CD4-positive, CD25-positive, alpha-beta regulatory T cell (primary cell): ENCODE measurements around the gene DPRX. TPM values are rescaled to one million over a fixed set of nuclear protein-coding genes. Genes with fewer than 3 reads are reported as not detected.

Experiments
- ATAC-seq, 2 donors: fragments of 150-1000 bp; cut with Tn5 transposase; one replicate each; pipeline ENCODE4 v1.10.0; 2021; ENCODE audit warnings: low read depth in 2 of 2, moderate number of reproducible peaks in 2 of 2, moderate library complexity in 1 of 2
- DNase-seq, 3 donors: peaks; one replicate each; pipeline versions ENCODE4 v3.0.0 to v3.0.0-alpha.2; 2012 to 2022; ENCODE audit warnings: mixed read lengths in 1 of 3
- H3K27ac ChIP-seq: one replicate; pipeline ENCODE4 v1.7.0; 2013; ENCODE audit warnings: mild to moderate bottlenecking, low read length; ENCODE audit not compliant: insufficient read depth, poor library complexity, severe bottlenecking
- H3K27me3 ChIP-seq: one replicate; pipeline ENCODE4 v1.7.0; 2013; ENCODE audit warnings: low read length; ENCODE audit not compliant: control insufficient read depth, insufficient read depth
- H3K36me3 ChIP-seq: one replicate; pipeline ENCODE4 v1.7.0; 2013; ENCODE audit warnings: mild to moderate bottlenecking, low read length, moderate library complexity; ENCODE audit not compliant: control insufficient read depth, insufficient read depth
- H3K4me1 ChIP-seq: 2 replicates; pipeline ENCODE4 v1.7.0; 2013; ENCODE audit warnings: mild to moderate bottlenecking, low read length; ENCODE audit not compliant: insufficient read depth, control insufficient read depth, poor library complexity, severe bottlenecking
- H3K4me3 ChIP-seq: one replicate; pipeline ENCODE4 v1.7.0; 2013; ENCODE audit warnings: low read depth, mild to moderate bottlenecking, low read length, moderate library complexity
- H3K9me3 ChIP-seq, 2 experiments: 1 replicate in 1 of 2; 2 replicates in 1 of 2; pipeline ENCODE4 v1.7.0; 2013; ENCODE audit warnings: low read length in 2 of 2, mild to moderate bottlenecking in 1 of 2, moderate library complexity in 1 of 2; ENCODE audit not compliant: control insufficient read depth in 2 of 2
- H3K27ac Mint-ChIP-seq, 3 donors: one replicate each; pipeline ENCODE4 v1.8.0; 2020 to 2022; ENCODE audit warnings: mild to moderate bottlenecking in 3 of 3, mixed read lengths in 3 of 3, moderate library complexity in 2 of 3
- H3K27me3 Mint-ChIP-seq: one replicate; pipeline ENCODE4 v1.8.0; 2022; ENCODE audit warnings: mild to moderate bottlenecking, mixed read lengths
- H3K36me3 Mint-ChIP-seq: one replicate; pipeline ENCODE4 v1.8.0; 2020; ENCODE audit warnings: mixed read lengths
- H3K4me1 Mint-ChIP-seq, 4 donors: one replicate each; pipeline ENCODE4 v1.8.0; 2020 to 2022; ENCODE audit warnings: mixed read lengths in 4 of 4, mild to moderate bottlenecking in 1 of 4
- H3K4me3 Mint-ChIP-seq, 4 donors: one replicate each; pipeline ENCODE4 v1.8.0; 2020 to 2022; ENCODE audit warnings: mild to moderate bottlenecking in 4 of 4, mixed read lengths in 4 of 4, moderate library complexity in 3 of 4
- H3K9me3 Mint-ChIP-seq, 7 donors: one replicate each; pipeline ENCODE4 v1.8.0; 2020 to 2022; ENCODE audit warnings: mixed read lengths in 7 of 7, mild to moderate bottlenecking in 3 of 7, moderate library complexity in 2 of 7
- polyA plus RNA-seq, 4 donors: library from polyadenylated mRNA; unstranded; fragments of 300-500 nt; fragmentation: Illumina TruSeq; gene quantifications; one replicate each; pipeline ENCODE4 v1.2.3, GENCODE V29; 2021
- total RNA-seq: library from RNA; stranded (reverse); gene quantifications from one replicate; pipeline ENCODE4 v1.2.3, GENCODE V29; 2022

The DPRX gene
- total and polyA plus RNA-seq, 5 donors from 2014 or later, result not detected

- Histone ChIP-seq H3K9me3 (no peaks in the 10 kb centered on the region), H3K4me3 (no peak overlapping the region), H3K36me3 (no peaks in the 10 kb centered on the region), H3K27me3 (no peaks in the 10 kb centered on the region), H3K27ac (no peak overlapping the region), H3K4me1 (no peaks in the 10 kb centered on the region)
- ATAC-seq (no peak), DNase-seq (no peak)
- H3K36me3 Mint-ChIP-seq, result no peaks in the 10 kb centered on the region
- H3K4me3 Mint-ChIP-seq, result no peak overlapping the region
- H3K9me3 Mint-ChIP-seq, result peaks cover 0 to 6% (median 0%) of the 10 kb centered on the region in 7 donors
- H3K4me1 Mint-ChIP-seq, result no peaks in the 10 kb centered on the region
- H3K27me3 Mint-ChIP-seq, result no peaks in the 10 kb centered on the region
- H3K27ac Mint-ChIP-seq, result no peak overlapping the region
These were observed 31.6 kb upstream of the DPRX start for GRCh38 chr19:53600217-53600616.

GRCh38 chr19:53606031-53606430 lies 25.8 kb upstream of the DPRX start:
- Histone ChIP-seq H3K9me3 (no peaks in the 10 kb centered on the region), H3K4me1 (no peaks in the 10 kb centered on the region), H3K27me3 (no peaks in the 10 kb centered on the region), H3K4me3 (no peak overlapping the region), H3K27ac (no peak overlapping the region), H3K36me3 (no peaks in the 10 kb centered on the region)
- no peak for DNase-seq
- H3K36me3 Mint-ChIP-seq, result no peaks in the 10 kb centered on the region
- H3K9me3 Mint-ChIP-seq, result peaks cover 0 to 10% (median 0%) of the 10 kb centered on the region in 7 donors
- no peaks in the 10 kb centered on the region for H3K4me1 Mint-ChIP-seq
- no peak overlapping the region for H3K4me3 Mint-ChIP-seq
- no peak for ATAC-seq
- no peak overlapping the region for H3K27ac Mint-ChIP-seq
- no peaks in the 10 kb centered on the region for H3K27me3 Mint-ChIP-seq

GRCh38 chr19:53608381-53608780 lies 23.4 kb upstream of the DPRX start:
- Histone ChIP-seq H3K4me1 (no peaks in the 10 kb centered on the region), H3K27ac (no peak overlapping the region), H3K4me3 (no peak overlapping the region), H3K27me3 (no peaks in the 10 kb centered on the region), H3K9me3 (peaks cover 0 to 5% of the 10 kb centered on the region in 2 experiments), H3K36me3 (no peaks in the 10 kb centered on the region)
- Mint-ChIP-seq H3K4me3 (no peak overlapping the region), H3K9me3 (peaks cover 0 to 13% (median 4%) of the 10 kb centered on the region in 7 donors), H3K36me3 (no peaks in the 10 kb centered on the region), H3K27ac (no peak overlapping the region), H3K4me1 (no peaks in the 10 kb centered on the region), H3K27me3 (no peaks in the 10 kb centered on the region)
- ATAC-seq, result no peak
- no peak for DNase-seq

GRCh38 chr19:53612762-53613526 lies 18.9 kb upstream of the DPRX start:
- Histone ChIP-seq H3K4me1 (no peaks in the 10 kb centered on the region), H3K9me3 (peaks cover 0 to 5% of the 10 kb centered on the region in 2 experiments), H3K27ac (no peak overlapping the region), H3K27me3 (no peaks in the 10 kb centered on the region), H3K4me3 (no peak overlapping the region), H3K36me3 (no peaks in the 10 kb centered on the region)
- no peaks in the 10 kb centered on the region for H3K27me3 Mint-ChIP-seq
- no peak overlapping the region for H3K27ac Mint-ChIP-seq
- no peaks in the 10 kb centered on the region for H3K36me3 Mint-ChIP-seq
- peaks cover 0 to 7% (median 4%) of the 10 kb centered on the region in 7 donors for H3K9me3 Mint-ChIP-seq
- ATAC-seq (no peak), DNase-seq (no peak)
- no peaks in the 10 kb centered on the region for H3K4me1 Mint-ChIP-seq
- peak overlapping the region in 1 of 4 donors; percentile 43 for H3K4me3 Mint-ChIP-seq

GRCh38 chr19:53621885-53622740 lies 9.7 kb upstream of the DPRX start:
- no peaks in the 10 kb centered on the region for H3K36me3 ChIP-seq
- H3K9me3 ChIP-seq, result no peaks in the 10 kb centered on the region
- Mint-ChIP-seq H3K27me3 (no peaks in the 10 kb centered on the region), H3K36me3 (no peaks in the 10 kb centered on the region), H3K4me3 (no peak overlapping the region), H3K27ac (peak overlapping the region in 1 of 3 donors; percentile 71), H3K4me1 (peaks cover 0 to 3% (median 0%) of the 10 kb centered on the region in 4 donors), H3K9me3 (peaks cover 0 to 4% (median 3%) of the 10 kb centered on the region in 7 donors)
- ATAC-seq, result no peak
- no peaks in the 10 kb centered on the region for H3K4me1 ChIP-seq
- no peak overlapping the region for H3K27ac ChIP-seq
- H3K27me3 ChIP-seq, result no peaks in the 10 kb centered on the region
- no peak overlapping the region for H3K4me3 ChIP-seq
- DNase-seq, result no peak

- Histone ChIP-seq H3K4me1 (no peaks in the 10 kb centered on the region), H3K9me3 (no peaks in the 10 kb centered on the region), H3K27ac (no peak overlapping the region), H3K4me3 (no peak overlapping the region), H3K36me3 (no peaks in the 10 kb centered on the region), H3K27me3 (no peaks in the 10 kb centered on the region)
- Mint-ChIP-seq H3K4me1 (peaks cover 0 to 3% (median 0%) of the 10 kb centered on the region in 4 donors), H3K27me3 (no peaks in the 10 kb centered on the region), H3K4me3 (no peak overlapping the region), H3K27ac (peak overlapping the region in 1 of 3 donors; percentile 20), H3K36me3 (no peaks in the 10 kb centered on the region), H3K9me3 (peaks cover 0 to 4% (median 3%) of the 10 kb centered on the region in 7 donors)
- no peak for ATAC-seq
- peak in 1 of 3 donors; percentile 35 for DNase-seq
These were observed 6.8 kb upstream of the DPRX start for GRCh38 chr19:53624771-53625545.

GRCh38 chr19:53626486-53626885 lies 5.3 kb upstream of the DPRX start:
- Mint-ChIP-seq H3K27ac (no peak overlapping the region), H3K4me1 (peaks cover 0 to 3% (median 0%) of the 10 kb centered on the region in 4 donors), H3K36me3 (no peaks in the 10 kb centered on the region), H3K9me3 (peaks cover 0 to 4% (median 3%) of the 10 kb centered on the region in 7 donors), H3K4me3 (no peak overlapping the region), H3K27me3 (no peaks in the 10 kb centered on the region)
- Histone ChIP-seq H3K36me3 (no peaks in the 10 kb centered on the region), H3K27me3 (no peaks in the 10 kb centered on the region), H3K4me1 (no peaks in the 10 kb centered on the region), H3K27ac (no peak overlapping the region), H3K4me3 (no peak overlapping the region), H3K9me3 (no peaks in the 10 kb centered on the region)
- DNase-seq (no peak), ATAC-seq (no peak)
